Endothelial cell of umbilical vein (primary cell): ENCODE results near the gene NFIC. TPM values are rescaled to one million over a fixed set of nuclear protein-coding genes. Genes with fewer than 3 reads are reported as not detected.

ENCODE experiments used
- BruUV-seq: library from RNA; stranded (reverse); fragments of 400-500 nt; replicated peaks from 2 replicates; lab custom pipeline; 2021; lab: Mats Ljungman, UMichigan
- CTCF ChIA-PET: fragments of 300-600, 350-600 bp; sonication (Branson Sonifier 250); formaldehyde crosslinking; loops from one replicate; lab custom pipeline; 2021; ENCODE audit warnings: antibody characterized with exemption, inconsistent platforms; lab: Charles Lee
- POLR2A ChIA-PET: fragments of 300-600, 350-600 bp; sonication (Branson Sonifier 250); formaldehyde crosslinking; loops from one replicate; lab custom pipeline; 2021; ENCODE audit warnings: antibody characterized with exemption, inconsistent platforms; lab: Charles Lee
- DNase-seq: peaks from one replicate; pipeline ENCODE4 v3.0.0-alpha.2; 2011; ENCODE audit warnings: low read depth, low spot score
- FAIRE-seq: peaks from 2 replicates; lab custom pipeline; 2011; peaks lifted over from hg19 to GRCh38; lab: Jason Lieb, UNC
- H2AFZ ChIP-seq: 2 replicates; pipeline ENCODE4 v1.6.0; 2012; ENCODE audit warnings: low read depth, low read length, control low read depth, inconsistent platforms
- H3K27ac ChIP-seq: 2 replicates; pipeline ENCODE4 v1.5.1; 2011; ENCODE audit warnings: low read depth, mild to moderate bottlenecking, control low read depth, low read length, moderate library complexity; ENCODE audit not compliant: insufficient read depth
- H3K27me3 ChIP-seq, 2 experiments: 2 replicates each; pipeline versions ENCODE4 v1.6.0 to v1.6.1; 2011; ENCODE audit warnings: low read length in 2 of 2, mixed read lengths in 1 of 2; ENCODE audit not compliant: control insufficient read depth in 2 of 2, insufficient read depth in 2 of 2
- H3K36me3 ChIP-seq, 2 experiments: 2 replicates in 1 of 2; 3 replicates in 1 of 2; pipeline ENCODE4 v1.5.1; 2011; ENCODE audit warnings: low read length in 2 of 2, mild to moderate bottlenecking in 1 of 2, moderate library complexity in 1 of 2; ENCODE audit not compliant: control insufficient read depth in 2 of 2, insufficient read depth in 2 of 2; ENCODE audit errors: extremely low read depth in 1 of 2
- H3K4me1 ChIP-seq: 3 replicates; pipeline ENCODE4 v1.5.1; 2011; ENCODE audit warnings: mild to moderate bottlenecking, low read length; ENCODE audit not compliant: control insufficient read depth, insufficient read depth; ENCODE audit errors: extremely low read depth
- H3K4me2 ChIP-seq: 2 replicates; pipeline ENCODE4 v1.6.1; 2011; ENCODE audit warnings: low read length, control low read depth, mixed read lengths; ENCODE audit not compliant: insufficient read depth
- H3K4me3 ChIP-seq, 3 experiments: fragments of 200-600 bp in 1 of 3; sonication (generic), shearing (Covaris generic) in 1 of 3; replicated peaks in 1 of 3; 2 replicates each; pipeline ENCODE4 v1.5.1; 2011 to 2016; ENCODE audit warnings: control low read depth in 3 of 3, low read length in 3 of 3, mild to moderate bottlenecking in 2 of 3, inconsistent platforms in 1 of 3, low read depth in 1 of 3, moderate library complexity in 1 of 3; ENCODE audit not compliant: insufficient read depth in 1 of 3
- H3K79me2 ChIP-seq: 2 replicates; pipeline ENCODE4 v1.6.0; 2012; ENCODE audit warnings: low read length, inconsistent platforms; ENCODE audit not compliant: control insufficient read depth, insufficient read depth
- H3K9ac ChIP-seq: replicated peaks from 2 replicates; pipeline ENCODE3; 2011; ENCODE audit warnings: low read length, control low read depth; ENCODE audit not compliant: insufficient read depth; ENCODE audit errors: extremely low read depth
- H3K9me1 ChIP-seq: replicated peaks from 3 replicates; pipeline ENCODE4 v1.6.0; 2011; ENCODE audit warnings: mild to moderate bottlenecking, low read length; ENCODE audit not compliant: control insufficient read depth, insufficient read depth; ENCODE audit errors: extremely low read depth
- H3K9me3 ChIP-seq: replicated peaks from 2 replicates; pipeline ENCODE4 v1.5.1; 2012; ENCODE audit warnings: low read length, inconsistent platforms; ENCODE audit not compliant: control insufficient read depth, insufficient read depth
- H4K20me1 ChIP-seq: replicated peaks from 2 replicates; pipeline ENCODE3; 2011; ENCODE audit warnings: mild to moderate bottlenecking, low read length; ENCODE audit not compliant: control insufficient read depth, insufficient read depth; ENCODE audit errors: extremely low read depth
- EZH2 ChIP-seq: IDR thresholded peaks from 2 replicates; pipeline ENCODE4 v1.6.1; 2012; ENCODE audit warnings: borderline replicate concordance, low read depth, mild to moderate bottlenecking, moderate library complexity, low read length, inconsistent platforms; ENCODE audit not compliant: severe bottlenecking
- FOS ChIP-seq: IDR thresholded peaks from 2 replicates; pipeline ENCODE4 v1.6.1; 2011; ENCODE audit warnings: mild to moderate bottlenecking, low read length, moderate library complexity, borderline replicate concordance; ENCODE audit not compliant: insufficient read depth
- GATA2 ChIP-seq: IDR thresholded peaks from 2 replicates; pipeline ENCODE4 v1.7.0; 2011; ENCODE audit warnings: low read depth, mild to moderate bottlenecking, moderate library complexity, mixed read lengths, low read length; ENCODE audit not compliant: insufficient read length, insufficient read depth
- JUN ChIP-seq: IDR thresholded peaks from 2 replicates; pipeline ENCODE4 v1.6.1; 2011; ENCODE audit warnings: borderline replicate concordance, low read depth; ENCODE audit not compliant: insufficient read length, insufficient read depth
- MAX ChIP-seq: IDR thresholded peaks from 2 replicates; pipeline ENCODE4 v1.6.1; 2011; ENCODE audit not compliant: insufficient read depth, insufficient read length
- MYC ChIP-seq: IDR thresholded peaks from one replicate; pipeline ENCODE4 v1.6.1; 2011; ENCODE audit warnings: mild to moderate bottlenecking, low read depth, low read length
- POLR2A ChIP-seq: IDR thresholded peaks from 2 replicates; pipeline ENCODE4 v1.6.1; 2012; ENCODE audit warnings: low read depth, mild to moderate bottlenecking, control low read depth, low read length
- POLR2AphosphoS5 ChIP-seq: IDR thresholded peaks from 2 replicates; pipeline ENCODE4 v1.6.1; 2012; ENCODE audit warnings: low read depth, mild to moderate bottlenecking, control low read depth, low read length, moderate library complexity; ENCODE audit not compliant: insufficient read depth
- dilution Hi-C: fragments of 300-500 bp; cut with MboI; formaldehyde crosslinking; loops from one replicate; pipeline ENCODE4 v1.15.0; 2019; ENCODE audit warnings: low sequenced_read_pairs; ENCODE audit not compliant: extremely low pct_ligation_motif_present
- intact Hi-C: fragments of 100-400 bp; cut with micrococcal nuclease; formaldehyde crosslinking; loops from one replicate; pipeline ENCODE4 v1.10.0; 2022
- polyA plus RNA-seq, 4 experiments: library from polyadenylated mRNA; depleted of rRNA in 3 of 4; stranded (reverse) in 3 of 4; unstranded in 1 of 4; fragments of >200 nt; gene quantifications; 2 replicates each; pipeline versions ENCODE4 v1.2.1 to v1.2.3, GENCODE V29; 2011 to 2012; ENCODE audit warnings: missing spikeins in 1 of 4
- total RNA-seq: library from RNA; stranded (reverse); gene quantifications from 2 replicates; pipeline ENCODE4 v1.2.3, GENCODE V29; 2021
- TF ChIP-seq, protein P1 (sequence below), 2 donors: IDR thresholded peaks; 1 replicate in 1 of 2; 2 replicates in 1 of 2; pipeline ENCODE4 v1.5.1; 2011; ENCODE audit warnings: low read length in 2 of 2, mild to moderate bottlenecking in 2 of 2, moderate library complexity in 2 of 2, control low read depth in 1 of 2, inconsistent platforms in 1 of 2, low read depth in 1 of 2; ENCODE audit not compliant: insufficient read depth in 1 of 2; ENCODE audit errors: extremely low read depth in 1 of 2

The NFIC gene
- total and polyA plus RNA-seq, 2 donors (not counting 3 experiments of a cell fraction or from before 2014, with no cell fraction given) = 11.4 to 133 TPM

GRCh38 chr19:3511506-3512251, 145.3 kb downstream of the NFIC start:
- Histone ChIP-seq H3K36me3 (peaks cover 0 to 16% of the 10 kb centered on the region in 2 experiments), H2AFZ (no peak overlapping the region), H3K9me3 (no peaks in the 10 kb centered on the region), H3K4me3 (no peak overlapping the region), H3K27me3 (no peaks in the 10 kb centered on the region), H3K9ac (no peak overlapping the region), H3K9me1 (no peaks in the 10 kb centered on the region), H3K27ac (no peak overlapping the region), H3K79me2 (peaks cover 97% of the 10 kb centered on the region), H3K4me2 (no peak overlapping the region), H4K20me1 (no peaks in the 10 kb centered on the region), H3K4me1 (peaks cover 4% of the 10 kb centered on the region)
- ChIA-PET POLR2A (no interaction called here), CTCF (no interaction called here)
- intact Hi-C loops (no loop called here), dilution Hi-C loops (no loop called here)
- TF ChIP-seq MAX (no peak), POLR2AphosphoS5 (no peak), MYC (no peak), FOS (no peak), JUN (no peak), EZH2 (no peak), POLR2A (no peak), GATA2 (no peak)
- TF ChIP-seq, protein P1, sequence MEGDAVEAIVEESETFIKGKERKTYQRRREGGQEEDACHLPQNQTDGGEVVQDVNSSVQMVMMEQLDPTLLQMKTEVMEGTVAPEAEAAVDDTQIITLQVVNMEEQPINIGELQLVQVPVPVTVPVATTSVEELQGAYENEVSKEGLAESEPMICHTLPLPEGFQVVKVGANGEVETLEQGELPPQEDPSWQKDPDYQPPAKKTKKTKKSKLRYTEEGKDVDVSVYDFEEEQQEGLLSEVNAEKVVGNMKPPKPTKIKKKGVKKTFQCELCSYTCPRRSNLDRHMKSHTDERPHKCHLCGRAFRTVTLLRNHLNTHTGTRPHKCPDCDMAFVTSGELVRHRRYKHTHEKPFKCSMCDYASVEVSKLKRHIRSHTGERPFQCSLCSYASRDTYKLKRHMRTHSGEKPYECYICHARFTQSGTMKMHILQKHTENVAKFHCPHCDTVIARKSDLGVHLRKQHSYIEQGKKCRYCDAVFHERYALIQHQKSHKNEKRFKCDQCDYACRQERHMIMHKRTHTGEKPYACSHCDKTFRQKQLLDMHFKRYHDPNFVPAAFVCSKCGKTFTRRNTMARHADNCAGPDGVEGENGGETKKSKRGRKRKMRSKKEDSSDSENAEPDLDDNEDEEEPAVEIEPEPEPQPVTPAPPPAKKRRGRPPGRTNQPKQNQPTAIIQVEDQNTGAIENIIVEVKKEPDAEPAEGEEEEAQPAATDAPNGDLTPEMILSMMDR (IDR thresholded peaks at IDR 0.05; ENCODE audit: extremely low read depth in 1 of 2, insufficient read depth in 1 of 2, low read depth in 1 of 2, low read length in 2 of 2) = no peak
- FAIRE-seq = no peak
- no peak for DNase-seq
- no TSS peak for BruUV-seq
